HuH-7 (cell line): ENCODE measurements around the gene SLC43A3.

Experiments used
- DNase-seq: peaks from one replicate; pipeline ENCODE4 v3.0.0; 2011; ENCODE audit warnings: low spot score

Gene SLC43A3

GRCh38 chr11:57426929-57427726 lies at the start of gene SLC43A3:
SLC43A3 (minus strand) TSS chr11:57427121; CDS start chr11:57426172, 949 bp downstream.
- DNase-seq = no peak

DNA sequence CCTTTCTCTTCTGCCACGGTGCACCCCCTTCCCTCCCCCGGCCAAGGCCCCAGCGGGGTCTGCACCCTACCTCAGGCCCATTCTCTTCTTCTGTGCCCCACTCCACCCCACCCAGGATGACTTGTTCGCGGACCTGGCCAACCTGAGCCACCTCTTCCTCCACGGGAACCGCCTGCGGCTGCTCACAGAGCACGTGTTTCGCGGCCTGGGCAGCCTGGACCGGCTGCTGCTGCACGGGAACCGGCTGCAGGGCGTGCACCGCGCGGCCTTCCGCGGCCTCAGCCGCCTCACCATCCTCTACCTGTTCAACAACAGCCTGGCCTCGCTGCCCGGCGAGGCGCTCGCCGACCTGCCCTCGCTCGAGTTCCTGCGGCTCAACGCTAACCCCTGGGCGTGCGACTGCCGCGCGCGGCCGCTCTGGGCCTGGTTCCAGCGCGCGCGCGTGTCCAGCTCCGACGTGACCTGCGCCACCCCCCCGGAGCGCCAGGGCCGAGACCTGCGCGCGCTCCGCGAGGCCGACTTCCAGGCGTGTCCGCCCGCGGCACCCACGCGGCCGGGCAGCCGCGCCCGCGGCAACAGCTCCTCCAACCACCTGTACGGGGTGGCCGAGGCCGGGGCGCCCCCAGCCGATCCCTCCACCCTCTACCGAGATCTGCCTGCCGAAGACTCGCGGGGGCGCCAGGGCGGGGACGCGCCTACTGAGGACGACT lies 49.3 kb upstream of the SLC43A3 start:
- DNase-seq = peak; percentile 92

DNA sequence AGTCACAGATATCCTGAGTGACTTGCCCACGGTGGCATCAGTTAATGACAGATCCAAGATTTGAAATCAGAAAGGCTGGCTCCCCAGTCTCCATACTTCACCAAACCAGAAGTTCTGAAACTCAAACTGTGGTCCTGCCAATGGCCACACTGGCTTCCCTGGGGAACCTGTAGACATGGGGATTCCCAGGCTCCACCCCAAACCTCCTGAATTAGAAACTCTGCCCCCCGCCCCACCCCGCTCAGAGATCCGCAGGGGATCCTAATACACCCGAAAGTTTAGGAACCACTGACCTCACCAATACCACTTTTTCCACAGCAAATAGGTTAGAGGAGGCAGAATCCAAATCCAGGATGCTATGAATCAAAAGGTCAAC lies 48.7 kb upstream of the SLC43A3 start:
- no peak for DNase-seq

GRCh38 chr11:57475191-57475590 lies 48.3 kb upstream of the SLC43A3 start:
- DNase-seq = no peak

DNA sequence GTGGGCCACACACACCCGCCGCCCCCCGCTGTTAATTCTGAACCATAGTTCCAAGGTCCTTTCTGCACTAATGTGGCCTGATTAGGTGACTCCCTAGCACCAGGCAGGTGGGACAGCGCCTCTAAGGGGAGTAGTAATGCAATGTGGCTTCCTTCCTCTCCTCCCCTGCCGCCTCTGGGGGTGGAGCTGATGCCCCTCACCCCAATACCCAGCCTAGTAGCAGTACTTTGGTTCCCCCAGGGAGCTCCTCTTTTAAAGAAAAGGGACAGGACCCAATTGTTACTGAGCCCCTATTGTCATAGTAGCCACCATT lies 47.8 kb upstream of the SLC43A3 start:
- peak; percentile 72 for DNase-seq

GRCh38 chr11:57474017-57474802 lies 47.3 kb upstream of the SLC43A3 start:
- no peak for DNase-seq

GRCh38 chr11:57473285-57473841 lies 46.4 kb upstream of the SLC43A3 start:
- no peak for DNase-seq

DNA sequence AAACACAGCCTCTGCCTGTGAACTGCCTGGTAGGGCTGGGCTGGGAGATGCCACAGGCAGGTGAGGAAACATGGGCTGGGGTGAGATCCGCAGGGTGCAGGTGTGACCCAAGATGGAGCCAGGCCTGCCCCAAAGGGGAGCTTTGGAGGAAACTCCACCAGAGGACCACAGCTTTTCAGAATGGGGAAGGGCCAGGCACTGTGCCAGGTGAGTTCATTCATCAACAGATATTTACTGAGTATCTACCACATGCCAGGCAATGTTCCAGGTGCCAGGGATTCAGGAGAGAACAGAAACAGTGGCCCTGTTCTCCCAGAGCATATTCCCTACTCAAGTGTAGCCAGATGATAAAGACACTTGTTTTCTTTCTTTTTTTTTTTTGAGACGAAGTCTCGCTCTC lies 44.6 kb upstream of the SLC43A3 start:
- no peak for DNase-seq

- no peak for DNase-seq
Measured at GRCh38 chr11:57469268-57469667, 42.3 kb upstream of the SLC43A3 start.

- DNase-seq = no peak
Measured at GRCh38 chr11:57468276-57468675, 41.4 kb upstream of the SLC43A3 start.

- DNase-seq = no peak
Measured at GRCh38 chr11:57467508-57468157, 40.7 kb upstream of the SLC43A3 start.

GRCh38 chr11:57466680-57467079 lies 39.8 kb upstream of the SLC43A3 start:
- no peak for DNase-seq

GRCh38 chr11:57464539-57465181 lies 37.7 kb upstream of the SLC43A3 start:
- DNase-seq = no peak

- no peak for DNase-seq
Measured at GRCh38 chr11:57463671-57464538, 37.0 kb upstream of the SLC43A3 start.

- peak; percentile 73 for DNase-seq
Measured at GRCh38 chr11:57462597-57462996, 35.7 kb upstream of the SLC43A3 start.

GRCh38 chr11:57461841-57462489 lies 35.0 kb upstream of the SLC43A3 start:
- peak; percentile 40 for DNase-seq

DNA sequence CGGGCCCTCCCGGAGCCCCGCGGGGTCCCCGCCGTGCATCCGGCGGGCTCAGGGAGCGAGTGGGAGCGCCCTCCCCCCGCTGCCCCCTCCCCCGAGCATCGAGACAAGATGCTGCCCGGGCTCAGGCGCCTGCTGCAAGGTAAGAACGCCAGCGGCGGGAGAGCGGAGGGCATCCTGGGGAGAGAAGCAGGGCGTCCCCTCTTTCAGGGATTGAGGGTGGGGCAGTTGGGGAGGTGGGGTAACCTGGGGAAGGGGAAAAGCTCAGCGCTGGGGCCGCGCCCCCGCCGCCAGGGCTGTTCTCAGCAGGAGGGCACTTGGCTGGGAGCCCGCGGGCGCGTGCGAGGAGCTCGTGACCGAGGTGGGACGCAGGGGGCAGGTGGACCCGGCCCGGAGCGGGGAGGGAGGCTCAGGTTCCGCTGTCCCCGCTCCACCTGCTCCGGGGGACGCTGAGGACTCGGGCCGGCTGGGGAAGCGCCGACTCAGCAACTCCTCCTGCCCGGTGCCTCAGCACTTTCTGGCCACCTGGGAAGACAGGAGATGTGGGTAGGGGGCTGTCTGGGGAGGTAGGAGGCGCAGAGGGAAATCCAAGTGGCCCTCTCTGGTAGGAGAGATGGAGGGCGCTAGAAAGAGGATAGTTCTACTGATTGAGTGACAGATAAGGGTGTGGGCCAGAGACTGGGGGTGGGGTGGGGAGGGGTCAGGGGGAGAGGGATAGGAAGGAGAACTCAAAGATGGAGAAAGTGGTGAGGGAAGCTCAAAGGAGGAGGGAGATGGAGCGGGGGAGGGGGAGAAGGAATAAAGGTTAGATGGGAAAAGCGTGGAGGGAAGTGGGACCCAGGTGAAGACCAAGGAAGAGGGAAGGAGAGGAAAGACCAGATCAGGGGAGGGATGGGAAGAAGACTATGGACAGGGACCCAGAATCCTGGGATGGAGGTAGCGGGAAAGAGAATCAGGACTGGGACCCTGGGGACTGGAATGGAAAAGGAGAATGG lies 34.1 kb upstream of the SLC43A3 start:
- peak; percentile 88 for DNase-seq

DNA sequence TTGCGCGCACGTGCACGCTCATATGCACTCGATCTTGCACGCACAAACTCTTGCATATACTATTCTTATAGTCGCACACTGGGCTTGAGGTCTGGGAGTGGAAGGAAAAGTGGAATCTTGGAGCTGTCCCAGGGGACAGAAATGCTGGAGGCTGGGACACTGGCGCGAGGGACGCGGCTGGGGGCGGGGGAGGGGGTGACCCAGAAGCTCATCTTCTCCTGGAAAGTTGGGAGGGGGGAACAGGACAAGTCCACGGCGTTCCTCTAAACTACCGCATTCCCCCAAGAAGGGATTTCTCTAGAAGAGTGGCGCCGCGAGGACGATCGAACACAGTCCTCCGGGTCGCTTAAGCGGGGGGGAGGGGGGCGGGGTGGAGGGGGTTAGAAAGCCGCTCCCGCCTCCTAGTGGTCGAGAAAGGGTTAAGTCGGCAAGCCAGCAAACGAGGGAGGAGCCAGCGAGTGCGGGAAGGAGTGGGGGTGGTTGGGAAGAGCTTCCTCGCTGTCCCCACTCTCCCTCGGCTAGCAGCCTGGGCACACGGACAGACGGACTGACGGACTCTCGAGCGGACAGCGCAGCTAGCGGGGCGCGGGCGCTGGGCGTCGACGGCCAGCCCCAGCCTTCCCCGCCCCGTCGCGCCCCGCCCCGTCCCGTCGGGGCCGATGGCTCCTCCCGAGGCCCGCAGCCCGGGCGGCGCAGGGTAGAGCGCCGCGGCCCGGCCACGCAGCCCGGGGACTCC lies 33.3 kb upstream of the SLC43A3 start, which contains the start of gene RTN4RL2:
RTN4RL2 (plus strand) TSS at position 507 of the 736 bp plus-strand sequence. CDS start 338 bp downstream, outside the sequence.
- DNase-seq = peak; percentile 100
